Measurements from ENCODE around the gene ADRA2B.

GRCh38 chr2:96130483-96130882 lies 14.1 kb upstream of the ADRA2B start:
- TF ChIP-seq CTCF (IDR thresholded peaks at IDR 0.05; ENCODE audit: extremely low read depth in 1 of 2, insufficient read depth in 1 of 2, low read depth in 1 of 2, low read length in 2 of 2) (no peak), MAX (IDR thresholded peaks at IDR 0.05; ENCODE audit: insufficient read depth, insufficient read length) (no peak), POLR2AphosphoS5 (IDR thresholded peaks at IDR 0.05; ENCODE audit: insufficient read depth, low read depth, low read length) (no peak), EZH2 (IDR thresholded peaks at IDR 0.05; ENCODE audit: borderline replicate concordance, low read depth, low read length, severe bottlenecking) (no peak), MYC (IDR thresholded peaks at IDR 0.05; ENCODE audit: low read depth, low read length) (no peak), POLR2A (IDR thresholded peaks at IDR 0.05; ENCODE audit: low read depth, low read length) (no peak), JUN (IDR thresholded peaks at IDR 0.05; ENCODE audit: borderline replicate concordance, insufficient read depth, insufficient read length, low read depth) (no peak), GATA2 (IDR thresholded peaks at IDR 0.05; ENCODE audit: insufficient read depth, insufficient read length, low read depth, low read length) (no peak), FOS (IDR thresholded peaks at IDR 0.05; ENCODE audit: borderline replicate concordance, insufficient read depth, low read length) (no peak)

Data from endothelial cell of umbilical vein (primary cell).